Transverse colon (tissue), 4 donors: ENCODE results near the gene LSM10.

Source experiments
- CTCF ChIP-seq, 5 experiments: fragments of 200-600 bp in 3 of 5; fragments of 450-650 bp in 2 of 5; sonication (generic) in 3 of 5; IDR thresholded peaks; 1 replicate in 2 of 5; 2 replicates in 3 of 5; pipeline ENCODE4 v1.5.1; 2016 to 2017; ENCODE audit warnings: antibody characterized with exemption in 5 of 5, inconsistent platforms in 3 of 5, mild to moderate bottlenecking in 2 of 5, moderate library complexity in 1 of 5
- POLR2AphosphoS5 ChIP-seq, 3 donors: sonication (generic); formaldehyde crosslinking; IDR thresholded peaks; one replicate each; pipeline ENCODE4 v1.6.1; 2016; ENCODE audit warnings: antibody characterized with exemption in 3 of 3

DNA sequence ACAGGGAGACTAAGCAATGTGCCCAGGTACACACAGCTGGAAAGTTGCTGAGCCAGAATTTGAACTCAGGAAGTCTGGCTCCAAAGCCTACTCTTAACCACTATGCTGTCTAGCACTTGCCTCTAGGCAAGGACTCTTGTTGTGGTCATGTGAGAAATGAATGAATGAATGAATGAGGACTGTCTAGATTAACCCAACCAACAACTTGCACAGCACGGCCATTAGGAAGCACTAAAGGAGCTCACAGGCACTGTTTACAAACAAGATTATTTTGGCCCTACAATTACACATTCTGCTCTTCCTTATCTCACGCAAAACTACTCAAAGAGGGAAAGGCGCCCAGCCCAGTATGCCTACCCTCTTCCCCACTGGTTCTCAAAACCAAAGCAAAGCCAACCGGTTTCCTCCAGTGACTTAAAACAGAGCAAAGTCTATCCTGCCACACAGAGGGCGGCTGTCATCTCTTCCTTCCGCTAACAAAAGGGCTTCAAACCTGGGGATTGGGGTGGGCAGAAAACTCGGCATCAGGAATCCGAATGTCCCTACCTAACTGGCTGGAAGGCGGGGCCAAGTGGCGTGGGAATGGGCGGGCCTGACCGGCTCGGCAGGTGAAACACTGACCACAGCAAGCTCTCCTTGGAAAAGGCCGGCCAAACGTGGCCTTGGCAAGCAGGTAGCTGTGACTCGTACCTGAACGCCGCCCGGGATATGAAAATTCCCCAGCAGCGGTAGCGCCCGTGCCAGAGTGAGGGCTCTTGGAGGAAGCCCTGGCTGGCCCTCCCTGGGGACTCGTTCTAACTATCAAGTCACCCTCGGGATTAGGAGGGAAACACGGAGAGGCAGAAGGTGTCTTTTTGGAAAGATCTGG is 12.9 kb downstream of the LSM10 start:
- TF ChIP-seq POLR2AphosphoS5 (IDR thresholded peaks at IDR 0.05) (peak; percentile 33 to 69 (median 67)), CTCF (IDR thresholded peaks at IDR 0.05) (no peak)
